ENCODE results near the gene SREK1.

The SREK1 gene

DNA sequence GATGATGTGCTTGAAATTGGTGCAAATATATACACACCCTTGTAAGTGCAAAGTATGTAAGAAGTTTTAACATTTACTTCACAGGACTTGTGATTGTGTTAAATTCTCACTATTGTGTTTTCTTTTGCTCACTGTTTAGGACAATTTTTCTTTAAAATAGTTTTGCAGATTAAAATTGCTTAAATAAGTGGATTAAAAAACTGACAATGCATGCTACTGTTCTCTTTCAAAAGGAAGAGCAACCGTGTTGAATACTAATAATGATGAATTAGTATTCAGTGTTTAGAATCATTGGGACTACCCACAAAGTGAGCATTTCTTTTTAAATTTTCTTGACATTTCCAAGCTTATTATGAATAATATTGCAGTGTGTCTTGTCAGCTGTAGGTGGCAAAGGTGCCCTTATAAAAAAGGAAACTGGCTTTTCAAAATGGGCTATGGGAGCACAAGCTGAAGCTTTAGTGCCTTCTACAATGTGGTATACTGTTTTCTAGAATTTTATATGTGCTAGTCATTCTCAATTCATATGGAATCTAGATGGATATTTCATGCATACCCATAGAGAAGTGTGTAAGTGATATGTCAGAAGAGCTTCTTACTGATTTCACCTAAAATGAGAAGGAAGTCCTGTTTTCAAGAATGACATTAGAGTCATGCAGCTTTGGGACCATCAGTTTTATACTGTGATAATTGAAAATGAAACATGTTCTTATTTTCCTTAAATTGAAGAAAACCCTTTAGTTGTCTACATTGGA is 35.4 kb downstream of the SREK1 start:
- no peak for DNase-seq (ENCODE audit: extremely low spot score)
- POLR2A ChIA-PET, result no interaction called here
- CTCF ChIA-PET, result no interaction called here
- TF ChIP-seq FOXA1 (IDR thresholded peaks at IDR 0.05), result no peak
- TF ChIP-seq ELF4 (IDR thresholded peaks at IDR 0.05), result no peak
- TF ChIP-seq ZNF384 (IDR thresholded peaks at IDR 0.05), result no peak
- TF ChIP-seq, protein P1, sequence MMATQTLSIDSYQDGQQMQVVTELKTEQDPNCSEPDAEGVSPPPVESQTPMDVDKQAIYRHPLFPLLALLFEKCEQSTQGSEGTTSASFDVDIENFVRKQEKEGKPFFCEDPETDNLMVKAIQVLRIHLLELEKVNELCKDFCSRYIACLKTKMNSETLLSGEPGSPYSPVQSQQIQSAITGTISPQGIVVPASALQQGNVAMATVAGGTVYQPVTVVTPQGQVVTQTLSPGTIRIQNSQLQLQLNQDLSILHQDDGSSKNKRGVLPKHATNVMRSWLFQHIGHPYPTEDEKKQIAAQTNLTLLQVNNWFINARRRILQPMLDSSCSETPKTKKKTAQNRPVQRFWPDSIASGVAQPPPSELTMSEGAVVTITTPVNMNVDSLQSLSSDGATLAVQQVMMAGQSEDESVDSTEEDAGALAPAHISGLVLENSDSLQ (IDR thresholded peaks at IDR 0.05), result no peak
- TF ChIP-seq SUZ12 (IDR thresholded peaks at IDR 0.05), result no peak
- no peak for TF ChIP-seq ARNT (IDR thresholded peaks at IDR 0.05)
- no peak for TF ChIP-seq HDGF (IDR thresholded peaks at IDR 0.05; ENCODE audit: borderline replicate concordance)
- TF ChIP-seq CTBP1 (IDR thresholded peaks at IDR 0.05; ENCODE audit: borderline replicate concordance), result no peak
- no peak for TF ChIP-seq L3MBTL2 (conservative IDR thresholded peaks at IDR 0.05)

DNA sequence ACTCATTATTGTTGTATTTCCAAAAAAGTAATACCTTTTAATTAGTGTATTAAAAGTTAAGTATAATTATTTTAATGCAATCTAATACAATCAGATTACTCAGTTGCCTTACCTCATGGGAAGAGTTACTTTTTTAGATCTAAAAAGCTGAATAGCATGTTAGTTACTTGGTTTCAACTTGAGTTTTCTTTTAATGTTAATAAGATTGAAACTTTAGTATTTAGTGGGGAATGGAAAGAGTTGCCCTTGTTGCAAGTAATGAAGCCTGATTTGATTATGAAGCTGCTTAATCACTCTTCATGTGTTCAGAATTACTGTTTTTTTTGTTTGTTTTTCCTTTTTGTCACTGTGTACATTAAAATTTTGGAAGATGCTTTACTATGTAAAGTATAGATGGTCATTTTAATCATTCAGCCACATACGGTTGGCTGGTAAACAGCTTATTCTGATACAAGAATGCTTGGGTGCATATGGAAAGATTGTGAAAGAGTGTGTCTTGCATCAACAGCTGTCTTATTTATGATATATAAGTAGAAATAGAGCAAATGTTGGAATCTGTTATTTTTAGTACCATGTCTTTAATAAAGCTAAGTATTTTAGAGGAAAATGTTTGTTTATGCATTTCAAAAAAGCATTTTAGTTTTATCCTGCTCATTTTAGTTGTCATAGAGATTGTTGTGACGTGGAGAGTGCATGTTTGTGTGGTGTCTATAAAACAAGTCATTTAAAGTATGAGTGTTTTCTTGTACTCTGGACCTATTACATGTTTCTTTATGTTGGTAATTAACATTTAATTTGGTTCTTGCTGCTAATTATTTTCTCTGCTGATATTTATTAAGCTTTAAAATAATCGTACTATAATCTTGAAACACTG is 36.4 kb downstream of the SREK1 start:
- POLR2A ChIA-PET, result no interaction called here
- CTCF ChIA-PET, result no interaction called here
- DNase-seq (ENCODE audit: extremely low spot score), result no peak
- no peak for TF ChIP-seq SP1 (IDR thresholded peaks at IDR 0.05)
- no peak for TF ChIP-seq HDGF (IDR thresholded peaks at IDR 0.05; ENCODE audit: borderline replicate concordance)
- TF ChIP-seq NFRKB (IDR thresholded peaks at IDR 0.05), result no peak
- no peak for TF ChIP-seq ZNF384 (IDR thresholded peaks at IDR 0.05)
- TF ChIP-seq SUZ12 (IDR thresholded peaks at IDR 0.05), result no peak
- no peak for TF ChIP-seq BHLHE40 (IDR thresholded peaks at IDR 0.05; ENCODE audit: borderline replicate concordance)
- no peak for TF ChIP-seq CTBP1 (IDR thresholded peaks at IDR 0.05; ENCODE audit: borderline replicate concordance)
- TF ChIP-seq FOXK2 (IDR thresholded peaks at IDR 0.05), result no peak
- no peak for TF ChIP-seq TARDBP (IDR thresholded peaks at IDR 0.05)
- TF ChIP-seq ELF4 (IDR thresholded peaks at IDR 0.05), result no peak
- no peak for TF ChIP-seq LEF1 (IDR thresholded peaks at IDR 0.05; ENCODE audit: borderline replicate concordance)
- TF ChIP-seq, protein P1 (IDR thresholded peaks at IDR 0.05), result no peak
- no peak for TF ChIP-seq L3MBTL2 (conservative IDR thresholded peaks at IDR 0.05)
- TF ChIP-seq FOXA1 (IDR thresholded peaks at IDR 0.05), result no peak
- TF ChIP-seq FOXM1 (IDR thresholded peaks at IDR 0.05; ENCODE audit: borderline replicate concordance), result no peak
- TF ChIP-seq ARNT (IDR thresholded peaks at IDR 0.05), result no peak

DNA sequence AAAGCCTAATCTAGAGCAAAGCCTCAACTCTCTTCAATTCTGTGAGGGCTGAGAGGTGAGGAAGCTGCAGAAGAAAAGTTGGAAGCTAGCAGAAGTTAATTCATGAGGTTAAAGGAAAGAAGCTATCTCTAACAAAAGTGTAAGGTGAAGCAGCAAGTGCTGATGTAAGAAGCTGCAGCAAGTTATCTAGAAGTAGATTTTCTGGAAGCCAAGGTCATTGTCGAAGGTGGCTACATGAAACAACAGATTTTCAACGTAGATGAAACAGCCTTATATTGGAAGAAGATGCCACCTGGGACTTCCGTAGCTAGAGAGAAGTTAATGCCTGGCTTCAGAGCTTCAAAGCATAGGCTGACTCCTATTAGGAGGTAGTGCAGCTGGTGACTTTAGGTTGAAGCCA is 42.0 kb downstream of the SREK1 start:
- CTCF ChIA-PET, result no interaction called here
- POLR2A ChIA-PET, result no interaction called here
- DNase-seq (ENCODE audit: extremely low spot score), result no peak
- TF ChIP-seq SUZ12 (IDR thresholded peaks at IDR 0.05) (no peak), CTBP1 (IDR thresholded peaks at IDR 0.05; ENCODE audit: borderline replicate concordance) (no peak), SP1 (IDR thresholded peaks at IDR 0.05) (no peak), TARDBP (IDR thresholded peaks at IDR 0.05) (no peak), L3MBTL2 (conservative IDR thresholded peaks at IDR 0.05) (no peak), NFRKB (IDR thresholded peaks at IDR 0.05) (no peak)

DNA sequence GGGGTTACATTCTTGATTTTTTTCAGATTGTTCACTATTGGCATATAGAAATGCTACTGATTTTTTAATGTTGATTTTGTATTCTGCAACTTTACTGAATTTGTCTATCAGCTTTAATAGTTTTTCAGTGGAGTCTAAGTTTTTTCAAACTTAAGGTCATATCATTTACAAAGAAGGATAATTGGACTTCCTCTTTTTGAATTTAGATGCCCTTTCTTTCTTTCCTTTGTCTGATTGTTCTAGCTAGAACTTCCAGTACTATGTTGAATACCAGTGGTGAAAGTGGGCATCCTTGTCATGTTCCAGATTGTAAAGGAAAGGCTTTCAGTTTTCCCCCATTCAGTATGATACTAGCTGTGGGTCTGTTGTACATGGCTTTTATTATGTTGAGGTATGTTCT is 49.3 kb downstream of the SREK1 start:
- CTCF ChIA-PET, result no interaction called here
- DNase-seq (ENCODE audit: extremely low spot score), result no peak
- POLR2A ChIA-PET, result no interaction called here
- no peak for TF ChIP-seq ZNF384 (IDR thresholded peaks at IDR 0.05)
- no peak for TF ChIP-seq CTBP1 (IDR thresholded peaks at IDR 0.05; ENCODE audit: borderline replicate concordance)
- no peak for TF ChIP-seq SUZ12 (IDR thresholded peaks at IDR 0.05)
- TF ChIP-seq SP1 (IDR thresholded peaks at IDR 0.05), result no peak
- TF ChIP-seq BHLHE40 (IDR thresholded peaks at IDR 0.05; ENCODE audit: borderline replicate concordance), result no peak

DNA sequence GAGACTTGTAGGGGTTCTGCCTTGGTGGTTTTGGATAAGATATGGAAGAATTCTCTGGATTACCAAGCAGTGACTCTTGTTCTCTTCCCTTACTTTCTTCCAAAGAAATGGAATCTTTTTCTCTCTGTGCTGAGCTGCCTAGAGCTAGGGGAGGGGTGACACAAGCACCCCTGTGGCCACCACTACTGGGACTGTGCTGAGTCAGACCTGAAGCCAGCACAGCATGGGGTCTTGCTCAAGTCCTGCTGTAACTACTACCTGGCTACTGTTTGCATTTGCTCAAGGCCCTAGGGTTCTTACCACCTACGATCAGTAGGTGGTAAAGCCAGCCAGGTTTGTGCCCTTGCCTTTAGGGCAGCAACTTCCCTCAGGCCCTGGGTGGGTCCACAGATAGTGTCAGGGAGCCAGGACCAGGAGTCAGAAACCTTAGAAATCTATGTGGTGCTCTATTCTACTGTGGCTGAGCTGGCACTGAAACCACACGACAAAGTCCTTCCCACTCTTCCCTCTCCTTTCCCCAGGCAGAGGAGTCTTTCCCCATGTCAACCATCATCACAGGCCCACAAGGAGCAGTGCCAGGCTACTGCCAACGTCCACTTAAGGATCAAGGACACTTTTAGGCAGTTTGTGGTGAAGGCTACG is 53.8 kb downstream of the SREK1 start:
- ChIA-PET POLR2A (no interaction called here), CTCF (no interaction called here)
- no peak for DNase-seq (ENCODE audit: extremely low spot score)

DNA sequence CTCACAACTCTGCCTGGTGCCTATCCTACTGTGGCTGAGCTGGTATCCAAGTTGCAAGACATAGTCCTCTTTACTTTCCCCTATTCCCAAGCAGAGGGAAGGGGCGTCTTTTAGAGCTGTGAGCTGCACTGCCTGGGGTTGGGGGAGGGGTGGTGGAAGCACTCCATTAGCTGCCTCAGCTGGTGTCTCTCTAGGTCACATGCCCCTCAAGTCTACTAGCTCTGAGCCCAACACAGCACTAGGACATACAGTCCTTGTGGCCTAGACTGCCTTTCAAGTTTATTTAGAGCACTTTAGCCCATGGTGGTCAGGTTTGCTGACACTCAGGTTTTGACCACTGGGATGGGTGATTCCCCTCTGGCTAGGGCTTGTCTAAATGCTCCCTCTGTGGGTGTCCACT is 54.7 kb downstream of the SREK1 start:
- no peak for DNase-seq (ENCODE audit: extremely low spot score)
- ChIA-PET POLR2A (no interaction called here), CTCF (no interaction called here)
- TF ChIP-seq LEF1 (IDR thresholded peaks at IDR 0.05; ENCODE audit: borderline replicate concordance) (no peak), SUZ12 (IDR thresholded peaks at IDR 0.05) (no peak), NFRKB (IDR thresholded peaks at IDR 0.05) (no peak), CTBP1 (IDR thresholded peaks at IDR 0.05; ENCODE audit: borderline replicate concordance) (no peak), TARDBP (IDR thresholded peaks at IDR 0.05) (no peak), L3MBTL2 (conservative IDR thresholded peaks at IDR 0.05) (no peak), FOXK2 (IDR thresholded peaks at IDR 0.05) (no peak), SP1 (IDR thresholded peaks at IDR 0.05) (no peak), ARNT (IDR thresholded peaks at IDR 0.05) (no peak), ELF4 (IDR thresholded peaks at IDR 0.05) (no peak), FOXA1 (IDR thresholded peaks at IDR 0.05) (no peak), BHLHE40 (IDR thresholded peaks at IDR 0.05; ENCODE audit: borderline replicate concordance) (no peak), ZNF384 (IDR thresholded peaks at IDR 0.05) (no peak)

More for the DNA sequence above, 53.8 kb downstream of the SREK1 start:
- no peak for TF ChIP-seq NFRKB (IDR thresholded peaks at IDR 0.05)
- no peak for TF ChIP-seq CTBP1 (IDR thresholded peaks at IDR 0.05; ENCODE audit: borderline replicate concordance)
- no peak for TF ChIP-seq L3MBTL2 (conservative IDR thresholded peaks at IDR 0.05)
- no peak for TF ChIP-seq TARDBP (IDR thresholded peaks at IDR 0.05)
- TF ChIP-seq ARNT (IDR thresholded peaks at IDR 0.05), result no peak
- TF ChIP-seq FOXK2 (IDR thresholded peaks at IDR 0.05), result no peak
- no peak for TF ChIP-seq HDGF (IDR thresholded peaks at IDR 0.05; ENCODE audit: borderline replicate concordance)
- no peak for TF ChIP-seq LEF1 (IDR thresholded peaks at IDR 0.05; ENCODE audit: borderline replicate concordance)
- TF ChIP-seq ELF4 (IDR thresholded peaks at IDR 0.05), result no peak
- TF ChIP-seq FOXM1 (IDR thresholded peaks at IDR 0.05; ENCODE audit: borderline replicate concordance), result no peak
- no peak for TF ChIP-seq SP1 (IDR thresholded peaks at IDR 0.05)
- no peak for TF ChIP-seq FOXA1 (IDR thresholded peaks at IDR 0.05)
- TF ChIP-seq ZNF384 (IDR thresholded peaks at IDR 0.05), result no peak

Measured in HEK293T (cell line).